A549 (cell line): ENCODE results near the gene ECHDC1. TPM values are rescaled to one million over a fixed set of nuclear protein-coding genes. Genes with fewer than 3 reads are reported as not detected.

Experiments
- ATAC-seq, 2 experiments: fragments of 200-7000 bp in 1 of 2; fragments of >200 bp in 1 of 2; cut with Nextera tagmentation in 1 of 2; cut with Tn5 transposase in 1 of 2; 3 replicates each; pipeline versions ENCODE4 v1.8.0 to v1.9.1; 2018 to 2020; ENCODE audit warnings: mild to moderate bottlenecking in 1 of 2, moderate library complexity in 1 of 2
- CTCF ChIA-PET: fragments of 300-600 bp; sonication (Branson Sonifier 250); formaldehyde crosslinking; extraction: SDS; loops from one replicate; lab custom pipeline; 2021; ENCODE audit warnings: antibody characterized with exemption, inconsistent platforms; lab: Yijun Ruan, JAX
- POLR2A ChIA-PET: fragments of 350-600 bp; formaldehyde crosslinking; extraction: SDS; loops from one replicate; lab custom pipeline; 2021; ENCODE audit warnings: antibody characterized with exemption, inconsistent platforms; lab: Yijun Ruan, JAX
- DNase-seq, 2 experiments: peaks; one replicate each; pipeline versions ENCODE4 v3.0.0 to v3.0.0-alpha.2; 2011 to 2016; ENCODE audit warnings: low read depth in 1 of 2, low spot score in 1 of 2
- FAIRE-seq: peaks from 2 replicates; lab custom pipeline; 2011; peaks lifted over from hg19 to GRCh38; lab: Jason Lieb, UNC
- H3K27ac ChIP-seq, 2 experiments: fragments of >200 bp; sonication (Bioruptor Twin); formaldehyde crosslinking; 3 replicates each; pipeline ENCODE4 v1.5.1; 2016 to 2017
- H3K4me1 ChIP-seq: fragments of >200 bp; sonication (Bioruptor Twin); formaldehyde crosslinking; 3 replicates; pipeline ENCODE4 v1.6.1; 2016
- H3K4me2 ChIP-seq: fragments of >200 bp; sonication (Bioruptor Twin); formaldehyde crosslinking; 3 replicates; pipeline ENCODE4 v1.6.1; 2016
- H3K4me3 ChIP-seq: fragments of >200 bp; sonication (Bioruptor Twin); formaldehyde crosslinking; 3 replicates; pipeline ENCODE4 v1.5.1; 2016
- H3K9me3 ChIP-seq: fragments of >200 bp; sonication (Bioruptor Twin); formaldehyde crosslinking; 3 replicates; pipeline ENCODE4 v1.6.1; 2016
- BCL3 ChIP-seq: fragments of >200 bp; sonication (Bioruptor Twin); formaldehyde crosslinking; IDR thresholded peaks from 3 replicates; pipeline ENCODE4 v1.6.1; 2016
- CHD2 ChIP-seq: fragments of 150-350 bp; IDR thresholded peaks from 2 replicates; pipeline ENCODE4 v1.6.1; 2014; ENCODE audit warnings: low read length; ENCODE audit not compliant: partially characterized antibody
- CHD4 ChIP-seq: fragments of 200-600 bp; sonication (generic); IDR thresholded peaks from 2 replicates; pipeline ENCODE4 v1.6.1; 2016; ENCODE audit warnings: antibody characterized with exemption, mild to moderate bottlenecking, borderline replicate concordance
- EHF ChIP-seq: fragments of 250-450 bp; sonication (Bioruptor Pico); IDR thresholded peaks from 2 replicates; pipeline ENCODE4 v1.5.0; 2020; ENCODE audit warnings: mild to moderate bottlenecking
- EHMT2 ChIP-seq: fragments of 200-600 bp; sonication (generic); IDR thresholded peaks from 2 replicates; pipeline ENCODE4 v1.6.1; 2016; ENCODE audit warnings: antibody characterized with exemption, low read depth, mild to moderate bottlenecking, moderate library complexity
- ESRRA ChIP-seq: fragments of 150-350 bp; IDR thresholded peaks from 2 replicates; pipeline ENCODE4 v1.6.1; 2014; ENCODE audit warnings: mild to moderate bottlenecking, low read length, borderline replicate concordance
- FOSL2 ChIP-seq, 2 experiments: fragments of 450-650 bp in 1 of 2; fragments of >200 bp in 1 of 2; sonication (Bioruptor Twin) in 1 of 2; formaldehyde crosslinking; IDR thresholded peaks; 2 replicates each; pipeline versions ENCODE4 v1.5.0 to v1.6.1; 2016 to 2020; ENCODE audit warnings: mild to moderate bottlenecking in 1 of 2, moderate library complexity in 1 of 2
- JUN ChIP-seq, 2 experiments: fragments of >200 bp; sonication (Bioruptor Twin); formaldehyde crosslinking; IDR thresholded peaks; 2 replicates in 1 of 2; 3 replicates in 1 of 2; pipeline ENCODE4 v1.6.1; 2016 to 2017
- JUNB ChIP-seq: fragments of >200 bp; sonication (Bioruptor Twin); formaldehyde crosslinking; IDR thresholded peaks from 2 replicates; pipeline ENCODE4 v1.6.1; 2016
- KDM1A ChIP-seq: fragments of 200-600 bp; sonication (generic); IDR thresholded peaks from 2 replicates; pipeline ENCODE4 v1.6.1; 2016; ENCODE audit warnings: low read depth, mild to moderate bottlenecking
- MAFK ChIP-seq: fragments of 450-650 bp; IDR thresholded peaks from 2 replicates; pipeline ENCODE4 v1.6.1; 2014; ENCODE audit not compliant: partially characterized antibody
- MAX ChIP-seq: IDR thresholded peaks from 2 replicates; pipeline ENCODE4 v1.6.1; 2012
- MAZ ChIP-seq: fragments of 150-350 bp; IDR thresholded peaks from 2 replicates; pipeline ENCODE4 v1.6.1; 2014; ENCODE audit warnings: antibody characterized with exemption, low read depth, low read length, borderline replicate concordance
- NFE2L2 ChIP-seq: fragments of 150-350 bp; conservative IDR thresholded peaks from 2 replicates; pipeline ENCODE4 v1.6.1; 2014; ENCODE audit warnings: low read length
- PBX3 ChIP-seq: IDR thresholded peaks from 2 replicates; pipeline ENCODE4 v1.6.1; 2012
- PHF8 ChIP-seq: fragments of 200-600 bp; sonication (generic); IDR thresholded peaks from 2 replicates; pipeline ENCODE4 v1.6.1; 2016; ENCODE audit warnings: low read depth, mild to moderate bottlenecking, antibody characterized with exemption, moderate library complexity, borderline replicate concordance
- POLR2A ChIP-seq: IDR thresholded peaks from 2 replicates; pipeline ENCODE4 v1.6.1; 2012; ENCODE audit warnings: mild to moderate bottlenecking, low read length
- RAD21 ChIP-seq, 2 experiments: fragments of >200 bp in 1 of 2; sonication (Bioruptor Twin) in 1 of 2; formaldehyde crosslinking in 1 of 2; IDR thresholded peaks in 1 of 2; conservative IDR thresholded peaks in 1 of 2; 2 replicates in 1 of 2; 3 replicates in 1 of 2; pipeline ENCODE4 v1.6.1; 2012 to 2018; ENCODE audit warnings: inconsistent platforms in 1 of 2
- RARB ChIP-seq: fragments of 250-450 bp; sonication (Bioruptor Pico); IDR thresholded peaks from 2 replicates; pipeline ENCODE4 v1.8.0; 2021; ENCODE audit warnings: mild to moderate bottlenecking, moderate library complexity
- RFX5 ChIP-seq: fragments of 450-650 bp; IDR thresholded peaks from 2 replicates; pipeline ENCODE4 v1.7.1; 2014; ENCODE audit warnings: antibody characterized with exemption, mild to moderate bottlenecking, moderate library complexity
- TP53 ChIP-seq: fragments of 250-450 bp; sonication (Bioruptor Pico); IDR thresholded peaks from 2 replicates; pipeline ENCODE4 v1.5.0; 2021; ENCODE audit warnings: mild to moderate bottlenecking, moderate library complexity
- ZNF302 ChIP-seq: fragments of 250-450 bp; sonication (Bioruptor Pico); IDR thresholded peaks from 2 replicates; pipeline ENCODE4 v1.9.0; 2021; ENCODE audit warnings: inconsistent platforms, mild to moderate bottlenecking, moderate library complexity
- ZSCAN20 ChIP-seq: fragments of 250-450 bp; sonication (Bioruptor Pico); IDR thresholded peaks from 2 replicates; pipeline ENCODE4 v1.8.0; 2022; ENCODE audit warnings: mild to moderate bottlenecking, moderate library complexity
- WGBS: methylation state at CpG from one replicate; pipeline ENCODE4 v1.1.6; 2017; ENCODE audit errors: missing lambda C conversion rate; 5-methylcytosine and 5-hydroxymethylcytosine counted together
- polyA plus RNA-seq, 4 experiments: library from polyadenylated mRNA; depleted of rRNA in 3 of 4; stranded (reverse); fragments of >200 nt; fragmentation: RNase III in 1 of 4; extraction: RNeasy Plus Mini Kit Qiagen cat#74134 plus additional on column Dnase treatment in 1 of 4; gene quantifications; 2 replicates in 3 of 4; 3 replicates in 1 of 4; pipeline ENCODE4 v1.2.3, GENCODE V29; 2011 to 2017

Gene ECHDC1
- polyA plus RNA-seq, 2 of the 4 experiments (the other 2 are of a cell fraction), result 53.4 to 64.3 TPM

GRCh38 chr6:127279815-127280214 lies 63.6 kb downstream of the ECHDC1 start:
- ATAC-seq, result no peak
- H3K9me3 ChIP-seq, result no peaks in the 10 kb centered on the region
- no peaks in the 10 kb centered on the region for H3K4me1 ChIP-seq
- ChIA-PET POLR2A (interaction anchor here (1.0 kb wide), 1 partner anchor 13 kb away, joined by 3 read pairs; the partner anchor contains the start of gene RNF146), CTCF (no interaction called here)
- TF ChIP-seq ESRRA, result no peak
- TF ChIP-seq FOSL2 (IDR thresholded peaks at IDR 0.05), result no peak
- TF ChIP-seq FOSL2 (CRISPR knock-in tag; IDR thresholded peaks at IDR 0.05), result no peak
- no peak for TF ChIP-seq RAD21 (conservative IDR thresholded peaks at IDR 0.05 in 1 of 2, IDR thresholded peaks at IDR 0.05 in 1 of 2)
- TF ChIP-seq ZSCAN20 (CRISPR knock-in tag), result no peak
- TF ChIP-seq JUNB, result no peak
- no peak for TF ChIP-seq PHF8
- TF ChIP-seq NFE2L2, result no peak
- no peak for TF ChIP-seq BCL3
- TF ChIP-seq ZNF302 (CRISPR knock-in tag), result no peak
- no peak for TF ChIP-seq RARB (CRISPR knock-in tag)
- no peak for TF ChIP-seq EHF
- no peak for TF ChIP-seq CHD4
- TF ChIP-seq JUN (IDR thresholded peaks at IDR 0.05), result no peak
- TF ChIP-seq MAZ, result no peak
- TF ChIP-seq KDM1A, result no peak
- no peak for TF ChIP-seq POLR2A
- no peak for TF ChIP-seq MAFK
- no peak for TF ChIP-seq RFX5
- no peak for TF ChIP-seq MAX
- DNase-seq, result no peak
- 79% methylated on average over 1 of the region's 1 CpG for WGBS
- no peak overlapping the region for H3K4me2 ChIP-seq
- no peak overlapping the region for H3K27ac ChIP-seq
- no peak overlapping the region for H3K4me3 ChIP-seq
- FAIRE-seq, result no peak

- Histone ChIP-seq H3K9me3 (no peaks in the 10 kb centered on the region), H3K4me1 (no peaks in the 10 kb centered on the region), H3K4me2 (no peak overlapping the region), H3K4me3 (no peak overlapping the region), H3K27ac (no peak overlapping the region)
- no peak for TF ChIP-seq PBX3
- 86% methylated on average over 3 of the region's 3 CpGs for WGBS
- no peak for FAIRE-seq
- ChIA-PET POLR2A (interaction anchor here (0.7 kb wide), 1 partner anchor 12 kb away, joined by 3 read pairs; the partner anchor contains the start of gene RNF146), CTCF (interaction anchor here (0.7 to 1.2 kb wide), 2 partner anchors 12 kb away, joined by 3 to 5 read pairs; partner anchors contain the start of gene RNF146)
- no peak for ATAC-seq
- DNase-seq, result no peak
Measured at GRCh38 chr6:127277878-127278843, 65.2 kb downstream of the ECHDC1 start.

GRCh38 chr6:127276331-127276730 lies 67.1 kb downstream of the ECHDC1 start:
- FAIRE-seq (no peak), DNase-seq (no peak), ATAC-seq (no peak)
- Histone ChIP-seq H3K4me2 (no peak overlapping the region), H3K4me3 (no peak overlapping the region), H3K9me3 (no peaks in the 10 kb centered on the region), H3K27ac (no peak overlapping the region), H3K4me1 (0 out of 3 replicates have a peak, but pooled peaks cover 2% of the 10 kb centered on the region)
- POLR2A ChIA-PET, result interaction anchor here (1.3 kb wide), 1 partner anchor 10 kb away, joined by 5 read pairs; the partner anchor contains the start of gene RNF146
- WGBS, result 95% methylated on average over 1 of the region's 1 CpG
- TF ChIP-seq EHMT2 (no peak), CHD2 (no peak), TP53 (CRISPR knock-in tag) (no peak)
- CTCF ChIA-PET, result no interaction called here
